Keratinocyte (primary cell): ENCODE measurements around the gene RBAK. TPM values are rescaled to one million over a fixed set of nuclear protein-coding genes. Genes with fewer than 3 reads are reported as not detected.
"Not testable (repeated sequence)": the region's sequence is repeated elsewhere in the genome, so short reads cannot be mapped to it uniquely, and the experiment has no call there.

ENCODE experiments used
- DNase-seq: peaks from one replicate; pipeline ENCODE4 v3.0.0-alpha.2; 2011; ENCODE audit warnings: low read depth, missing footprints, low spot score
- FAIRE-seq: peaks from 2 replicates; lab custom pipeline; 2011; peaks lifted over from hg19 to GRCh38; lab: Jason Lieb, UNC
- H2AFZ ChIP-seq: 2 replicates; pipeline ENCODE4 v1.6.0; 2012; ENCODE audit warnings: low read length, control low read depth, inconsistent platforms; ENCODE audit not compliant: control insufficient read depth
- H3K27ac ChIP-seq: 2 replicates; pipeline ENCODE4 v1.5.1; 2011; ENCODE audit warnings: low read length; ENCODE audit not compliant: control insufficient read depth, insufficient read depth
- H3K27me3 ChIP-seq: 3 replicates; pipeline ENCODE4 v1.6.0; 2011; ENCODE audit warnings: low read length; ENCODE audit not compliant: control insufficient read depth, insufficient read depth; ENCODE audit errors: extremely low read depth
- H3K36me3 ChIP-seq, 2 experiments: 2 replicates in 1 of 2; 3 replicates in 1 of 2; pipeline ENCODE4 v1.5.1; 2011; ENCODE audit warnings: low read length in 2 of 2, mild to moderate bottlenecking in 1 of 2; ENCODE audit not compliant: control insufficient read depth in 2 of 2, insufficient read depth in 2 of 2; ENCODE audit errors: extremely low read depth in 1 of 2
- H3K4me1 ChIP-seq: 3 replicates; pipeline ENCODE4 v1.5.1; 2011; ENCODE audit warnings: low read length; ENCODE audit not compliant: control insufficient read depth, insufficient read depth; ENCODE audit errors: extremely low read depth
- H3K4me2 ChIP-seq: 3 replicates; pipeline ENCODE4 v1.6.0; 2011; ENCODE audit warnings: low read depth, low read length; ENCODE audit not compliant: control insufficient read depth, insufficient read depth; ENCODE audit errors: extremely low read depth
- H3K4me3 ChIP-seq, 3 experiments: fragments of 200-600 bp in 1 of 3; sonication (generic) in 1 of 3; 2 replicates in 2 of 3; 3 replicates in 1 of 3; pipeline ENCODE4 v1.5.1; 2011 to 2016; ENCODE audit warnings: low read length in 3 of 3, mild to moderate bottlenecking in 3 of 3, control low read depth in 2 of 3, inconsistent platforms in 1 of 3, low read depth in 1 of 3, mixed read lengths in 1 of 3, mixed run types in 1 of 3, moderate library complexity in 1 of 3; ENCODE audit not compliant: control insufficient read depth in 2 of 3, insufficient read depth in 2 of 3; ENCODE audit errors: extremely low read depth in 1 of 3
- H3K79me2 ChIP-seq: 2 replicates; pipeline ENCODE4 v1.6.0; 2012; ENCODE audit warnings: low read length; ENCODE audit not compliant: control insufficient read depth, insufficient read depth
- H3K9ac ChIP-seq: 3 replicates; pipeline ENCODE4 v1.6.0; 2011; ENCODE audit warnings: low read length; ENCODE audit not compliant: control insufficient read depth, insufficient read depth; ENCODE audit errors: extremely low read depth
- H3K9me1 ChIP-seq: 3 replicates; pipeline ENCODE4 v1.6.0; 2011; ENCODE audit warnings: low read length; ENCODE audit not compliant: control insufficient read depth, insufficient read depth; ENCODE audit errors: extremely low read depth
- H3K9me3 ChIP-seq: 2 replicates; pipeline ENCODE4 v1.5.1; 2012; ENCODE audit warnings: low read depth, low read length; ENCODE audit not compliant: control insufficient read depth
- H4K20me1 ChIP-seq: 3 replicates; pipeline ENCODE4 v1.6.0; 2011; ENCODE audit warnings: low read length; ENCODE audit not compliant: control insufficient read depth, insufficient read depth; ENCODE audit errors: extremely low read depth
- CTCF ChIP-seq, 3 experiments: IDR thresholded peaks in 1 of 3; conservative IDR thresholded peaks in 1 of 3; optimal IDR thresholded peaks in 1 of 3; 2 replicates in 2 of 3; 3 replicates in 1 of 3; pipeline versions ENCODE3 to v1.5.1; 2011; ENCODE audit warnings: low read length in 3 of 3, mild to moderate bottlenecking in 3 of 3, moderate library complexity in 2 of 3, control low read depth in 1 of 3, inconsistent platforms in 1 of 3; ENCODE audit not compliant: insufficient read depth in 2 of 3; ENCODE audit errors: extremely low read depth in 1 of 3
- EZH2 ChIP-seq: IDR thresholded peaks from one replicate; pipeline ENCODE4 v1.6.1; 2012; ENCODE audit warnings: inconsistent platforms, mild to moderate bottlenecking, low read length, moderate library complexity
- dilution Hi-C: fragments of 300-500 bp; cut with MboI; formaldehyde crosslinking; loops from one replicate; pipeline ENCODE4 v1.7.0; 2020; ENCODE audit warnings: low sequenced_read_pairs; ENCODE audit not compliant: extremely low pct_ligation_motif_present
- polyA plus RNA-seq, 5 experiments: library from polyadenylated mRNA; depleted of rRNA in 3 of 5; stranded (reverse) in 3 of 5; stranded (forward) in 1 of 5; unstranded in 1 of 5; fragments of >200 nt; gene quantifications; 1 replicate in 1 of 5; 2 replicates in 3 of 5; 3 replicates in 1 of 5; pipeline versions ENCODE4 v1.2.1 to v1.2.3, GENCODE V29; 2011 to 2012; ENCODE audit warnings: missing spikeins in 2 of 5, low read depth in 1 of 5, low replicate concordance in 1 of 5

Gene RBAK
- polyA plus RNA-seq, 1 donor (not counting 4 experiments of a cell fraction or from before 2014, with no cell fraction given): 6.7 TPM

DNA sequence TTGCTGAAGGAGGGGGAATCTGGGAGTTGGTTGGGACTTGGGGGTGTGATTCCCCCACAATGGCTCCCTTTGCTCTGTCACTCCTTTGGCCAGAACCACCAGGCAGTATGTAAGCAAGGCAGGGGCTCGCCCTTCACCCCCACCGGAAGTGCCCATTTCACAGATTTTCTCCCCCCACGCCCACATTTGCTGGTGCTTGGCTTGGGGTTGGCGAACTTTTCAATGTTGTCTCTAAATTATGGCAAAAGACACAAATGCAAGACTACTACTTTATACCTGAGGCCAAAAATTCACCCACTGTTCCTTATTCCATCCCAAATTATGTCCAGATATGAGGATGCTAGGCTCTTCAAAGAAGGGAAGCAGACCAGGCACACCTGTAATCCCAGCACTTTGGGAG, 24.5 kb downstream of the RBAK start:
- Histone ChIP-seq H4K20me1 (no peaks in the 10 kb centered on the region), H3K79me2 (no peaks in the 10 kb centered on the region), H3K4me3 (no peak overlapping the region), H3K9ac (no peak overlapping the region), H2AFZ (no peak overlapping the region), H3K9me3 (peaks cover 19% of the 10 kb centered on the region), H3K9me1 (no peaks in the 10 kb centered on the region), H3K27ac (no peak overlapping the region), H3K4me1 (no peaks in the 10 kb centered on the region), H3K36me3 (no peaks in the 10 kb centered on the region), H3K4me2 (no peak overlapping the region), H3K27me3 (no peaks in the 10 kb centered on the region)
- dilution Hi-C loops: no loop called here
- FAIRE-seq (no peak), DNase-seq (no peak)
- no peak for TF ChIP-seq CTCF (optimal IDR thresholded peaks at IDR 0.05 in 1 of 3, IDR thresholded peaks at IDR 0.05 in 1 of 3, conservative IDR thresholded peaks at IDR 0.05 in 1 of 3; ENCODE audit: extremely low read depth in 1 of 3, insufficient read depth in 2 of 3, low read length in 3 of 3)
- TF ChIP-seq EZH2: no peak

DNA sequence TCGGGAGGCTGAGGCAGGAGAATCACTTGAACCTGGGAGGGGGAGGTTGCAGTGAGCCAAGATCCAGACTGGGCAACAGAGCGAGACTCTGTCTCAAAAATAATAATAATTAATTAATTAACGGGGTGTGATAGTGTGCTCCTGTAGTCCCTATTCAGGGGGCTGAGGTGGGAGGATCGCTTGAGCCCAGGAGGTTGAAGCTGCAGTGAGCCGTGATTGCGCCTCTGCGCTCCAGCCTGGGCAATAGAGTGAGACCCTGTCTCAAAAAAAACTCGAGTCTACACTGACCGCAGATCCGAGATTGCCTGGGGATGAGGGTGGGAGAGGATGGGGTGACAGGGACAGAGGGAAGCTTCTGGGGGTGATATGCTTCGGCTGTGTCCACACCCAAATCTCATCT, 29.5 kb downstream of the RBAK start:
- H3K9ac ChIP-seq, H2AFZ ChIP-seq, H3K4me1 ChIP-seq, DNase-seq, H4K20me1 ChIP-seq, H3K36me3 ChIP-seq, H3K79me2 ChIP-seq, H3K4me3 ChIP-seq, H3K27me3 ChIP-seq, dilution Hi-C loops, H3K27ac ChIP-seq, FAIRE-seq, H3K9me1 ChIP-seq, H3K4me2 ChIP-seq, H3K9me3 ChIP-seq: not testable (repeated sequence)

DNA sequence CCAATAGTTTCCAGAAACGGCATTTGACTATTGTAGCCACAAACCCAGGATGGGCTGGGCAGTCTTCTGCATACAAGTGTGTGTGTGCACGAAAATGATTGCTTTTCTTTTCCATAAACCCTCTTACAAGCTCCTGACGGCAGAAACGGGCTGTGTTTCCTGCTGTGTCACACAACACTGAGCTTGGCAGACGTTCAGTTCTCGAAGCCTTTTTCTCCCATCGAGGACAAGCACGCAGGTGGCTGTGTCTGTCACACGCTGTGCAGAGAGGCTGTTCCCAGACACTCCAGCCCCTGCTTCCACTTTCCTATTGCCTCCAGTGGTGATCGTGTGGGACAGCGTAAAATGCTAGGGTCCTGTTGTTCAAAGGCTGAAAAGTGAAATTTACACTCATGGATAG, 32.1 kb downstream of the RBAK start:
- dilution Hi-C loops: no loop called here
- no peaks in the 10 kb centered on the region for H3K79me2 ChIP-seq
- DNase-seq: no peak
- no peaks in the 10 kb centered on the region for H3K36me3 ChIP-seq
- H3K9ac ChIP-seq: no peak overlapping the region
- no peak overlapping the region for H3K4me2 ChIP-seq
- no peaks in the 10 kb centered on the region for H3K9me1 ChIP-seq
- H3K27ac ChIP-seq: no peak overlapping the region
- no peaks in the 10 kb centered on the region for H3K9me3 ChIP-seq
- H3K4me1 ChIP-seq: no peaks in the 10 kb centered on the region
- TF ChIP-seq CTCF (optimal IDR thresholded peaks at IDR 0.05 in 1 of 3, IDR thresholded peaks at IDR 0.05 in 1 of 3, conservative IDR thresholded peaks at IDR 0.05 in 1 of 3; ENCODE audit: extremely low read depth in 1 of 3, insufficient read depth in 2 of 3, low read length in 3 of 3) (no peak), EZH2 (no peak)
- no peak overlapping the region for H3K4me3 ChIP-seq
- FAIRE-seq: no peak
- no peak overlapping the region for H2AFZ ChIP-seq
- no peaks in the 10 kb centered on the region for H3K27me3 ChIP-seq
- no peaks in the 10 kb centered on the region for H4K20me1 ChIP-seq
